AG08396 (cell line): ENCODE results near the gene ARIH2.
"Not testable (repeated sequence)": the region's sequence is repeated elsewhere in the genome, so short reads cannot be mapped to it uniquely, and the experiment has no call there.

Source experiments
- DNase-seq: peaks from one replicate; pipeline ENCODE4 v3.0.0; 2012; ENCODE audit warnings: low spot score, mixed read lengths

ARIH2 gene

DNA sequence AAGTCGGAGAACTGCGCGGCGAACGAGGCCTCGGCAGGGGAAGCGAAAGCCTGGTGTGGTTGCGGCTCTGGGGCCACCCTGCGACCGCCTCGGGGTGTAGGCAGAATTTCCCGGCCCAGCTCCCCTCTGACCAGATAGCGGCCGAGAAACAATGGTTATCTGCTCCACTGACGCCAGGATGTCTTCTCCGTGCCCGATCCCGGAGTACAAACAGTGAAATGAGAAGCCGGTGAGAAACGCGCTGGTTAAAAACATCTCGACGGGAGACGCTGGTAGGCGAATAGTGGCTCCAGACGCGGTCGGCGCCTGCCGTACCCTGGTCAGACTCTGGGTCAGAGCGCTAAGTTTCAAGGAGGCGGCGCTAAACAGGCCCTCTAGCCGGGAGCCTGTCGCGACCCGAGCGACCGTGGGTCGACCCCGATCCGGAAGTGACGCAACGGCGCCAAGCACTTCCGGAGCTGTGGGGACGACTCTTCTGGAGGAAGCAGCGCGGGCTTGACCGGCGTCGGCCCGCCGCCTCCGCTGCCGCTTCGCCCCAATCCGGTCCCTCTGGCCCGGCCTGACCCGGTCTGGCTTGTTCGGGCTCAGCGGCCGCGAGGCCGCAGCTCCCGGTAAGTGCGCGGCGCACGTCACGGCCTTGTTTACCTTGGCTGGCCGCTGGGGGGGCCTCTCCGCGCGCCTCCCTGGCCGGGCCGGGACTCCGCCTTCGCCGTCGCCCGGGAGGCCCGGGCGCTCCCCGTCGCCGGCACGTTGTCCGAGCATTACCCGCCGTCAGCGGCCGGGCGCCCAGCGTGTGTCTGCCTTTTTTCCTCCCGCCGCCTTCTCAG, at the start of gene ARIH2:
Gene ARIH2, plus strand, starts transcription at position 455 of the 827 bp plus-strand sequence. CDS start 8,717 bp downstream, outside the sequence.
- peak; percentile 97 for DNase-seq

DNA sequence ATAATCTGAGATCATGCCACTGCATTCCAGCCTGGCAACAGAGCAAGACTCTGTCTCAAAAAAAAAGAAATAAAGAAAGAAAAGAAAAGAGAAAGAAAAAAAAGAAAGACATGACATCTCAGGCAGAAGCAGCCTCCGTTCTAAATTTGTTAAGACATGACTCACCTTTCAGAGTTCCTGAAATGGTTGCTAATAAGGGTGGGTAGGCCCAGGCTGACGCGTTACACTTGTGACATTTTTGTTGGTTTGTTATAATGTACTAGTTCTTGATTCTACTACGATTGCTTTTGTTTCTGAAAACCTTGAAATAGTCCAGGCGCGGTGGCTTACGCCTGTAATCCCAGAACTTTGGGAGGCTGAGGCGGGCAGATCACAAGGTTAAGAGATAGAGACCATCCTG, 41.0 kb upstream of the ARIH2 start:
- DNase-seq = no peak

DNA sequence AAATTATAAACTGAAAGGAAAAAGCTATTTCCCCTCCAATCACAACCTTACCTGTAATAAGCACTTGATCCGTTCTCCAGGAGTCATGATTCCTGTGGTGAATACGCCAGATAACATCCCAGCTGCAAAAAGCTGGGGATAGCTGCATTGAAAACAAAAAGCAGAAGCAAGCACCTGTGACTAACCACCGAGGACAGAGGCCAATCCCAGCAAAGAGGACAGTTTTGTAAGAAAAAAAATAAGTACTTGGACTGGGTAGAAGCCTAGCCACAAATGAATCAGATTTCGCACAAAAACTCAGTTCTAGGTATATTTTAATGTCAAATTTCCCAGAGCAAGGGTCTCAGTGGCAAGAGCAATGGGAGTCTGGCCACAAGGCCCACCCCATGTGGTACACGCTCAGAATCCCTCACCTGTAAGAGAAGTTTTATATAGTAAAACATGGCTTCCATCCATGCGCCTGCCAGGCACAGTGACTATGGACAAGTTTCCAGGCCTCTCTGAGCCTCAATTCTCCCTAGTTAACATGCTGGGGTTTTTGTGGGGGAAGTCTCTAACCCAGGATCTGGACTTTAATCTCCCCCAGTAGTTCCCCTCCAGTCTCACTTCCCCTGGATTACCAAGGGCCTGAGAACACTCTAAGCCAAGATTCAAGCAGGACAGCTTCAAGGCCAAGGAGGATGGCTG, 39.2 kb upstream of the ARIH2 start:
- no peak for DNase-seq

DNA sequence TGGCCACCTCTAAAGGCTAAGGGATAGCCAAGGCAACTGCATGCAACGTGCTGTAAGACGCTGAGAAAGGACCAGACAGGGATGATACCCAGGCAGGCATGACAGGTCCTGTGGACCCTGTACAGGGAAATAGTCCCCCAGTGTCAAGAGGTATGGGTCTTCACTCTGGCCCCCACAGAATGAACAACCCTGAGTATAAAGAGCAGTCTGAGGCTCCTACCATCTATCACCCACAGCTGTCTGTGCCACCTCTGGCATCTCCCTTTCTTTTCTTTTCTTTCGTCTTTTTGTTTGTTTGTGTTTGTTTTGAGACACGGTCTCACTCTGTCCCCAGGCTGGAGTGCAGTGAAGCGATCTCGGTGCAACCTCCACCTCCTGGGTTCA, 38.7 kb upstream of the ARIH2 start:
- DNase-seq = no peak

DNA sequence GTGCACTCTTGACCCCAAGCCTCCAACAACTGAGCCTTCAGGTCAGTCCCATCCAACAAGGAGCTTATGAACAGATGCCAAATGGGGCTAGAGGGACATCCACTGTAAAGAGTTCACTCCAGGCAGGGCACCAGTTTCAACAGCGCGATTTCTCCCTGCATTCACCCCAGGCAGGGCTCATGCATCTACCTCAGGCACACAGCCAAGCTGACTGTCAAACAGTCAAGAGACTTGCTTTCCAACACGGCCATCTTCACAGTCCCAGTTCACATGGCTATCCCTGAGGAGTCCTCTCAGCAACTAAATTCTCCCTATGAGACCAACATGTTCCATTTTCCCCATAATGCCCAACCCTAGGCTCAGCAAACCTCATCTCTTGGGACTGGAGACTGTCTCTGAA, 37.6 kb upstream of the ARIH2 start:
- no peak for DNase-seq

DNA sequence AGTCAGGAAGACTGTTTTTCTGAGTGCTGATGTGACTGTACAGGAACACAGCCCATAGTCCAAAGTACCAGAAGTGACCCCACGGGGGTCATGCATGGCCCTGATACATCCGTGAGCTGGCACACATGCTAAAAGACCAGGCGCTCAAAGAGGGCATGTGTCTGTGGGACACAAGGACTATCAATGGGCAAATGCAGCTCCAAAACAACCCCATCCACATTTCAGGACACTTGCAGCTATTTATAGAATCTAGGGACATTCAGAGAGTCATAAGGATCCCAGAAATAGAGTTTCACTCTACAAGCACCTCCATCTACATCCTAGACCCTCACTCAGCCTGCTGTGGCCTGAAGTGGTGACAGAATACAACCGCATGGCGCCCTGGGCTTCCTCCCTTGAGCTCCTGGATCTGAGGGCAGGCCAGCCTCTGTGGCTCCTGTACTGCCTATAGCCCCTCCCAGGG, 37.0 kb upstream of the ARIH2 start:
- no peak for DNase-seq

DNA sequence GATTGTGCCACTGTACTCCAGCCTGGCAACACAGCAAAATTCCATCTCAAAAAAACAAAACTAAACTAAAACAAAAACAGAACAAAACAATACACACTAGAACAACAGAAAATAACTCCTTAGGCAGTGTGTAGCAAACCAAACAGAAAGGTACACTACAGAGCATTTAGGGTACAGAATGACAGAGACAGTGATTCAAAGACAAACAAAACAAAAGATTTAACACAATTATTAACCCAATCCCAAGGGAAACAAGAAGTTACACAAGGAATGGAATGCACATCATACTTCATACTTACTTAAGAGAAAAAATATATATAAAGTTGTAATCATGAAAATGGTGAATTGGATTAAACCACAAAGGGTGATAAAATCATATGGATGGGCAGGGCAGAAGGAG, 32.9 kb upstream of the ARIH2 start:
- no peak for DNase-seq

DNA sequence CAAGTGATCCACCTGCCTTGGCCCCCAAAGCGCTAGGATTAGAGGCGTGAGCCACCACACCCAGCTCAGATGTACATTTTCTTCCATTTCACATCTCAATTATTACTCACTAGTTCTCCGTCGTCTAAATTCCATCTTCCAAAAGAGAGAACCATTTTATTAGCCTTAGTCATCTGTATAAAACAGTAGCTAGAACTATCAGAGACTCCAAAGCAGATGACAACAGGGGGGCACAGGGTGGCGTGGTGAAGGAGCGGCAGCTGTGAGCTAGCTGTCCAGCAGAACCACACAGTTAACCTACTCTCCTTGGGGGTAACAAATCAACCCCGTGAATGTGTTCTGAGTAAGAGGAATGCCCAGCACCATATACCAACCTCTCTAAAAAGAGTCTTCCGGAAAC, 27.0 kb upstream of the ARIH2 start:
- no peak for DNase-seq

DNA sequence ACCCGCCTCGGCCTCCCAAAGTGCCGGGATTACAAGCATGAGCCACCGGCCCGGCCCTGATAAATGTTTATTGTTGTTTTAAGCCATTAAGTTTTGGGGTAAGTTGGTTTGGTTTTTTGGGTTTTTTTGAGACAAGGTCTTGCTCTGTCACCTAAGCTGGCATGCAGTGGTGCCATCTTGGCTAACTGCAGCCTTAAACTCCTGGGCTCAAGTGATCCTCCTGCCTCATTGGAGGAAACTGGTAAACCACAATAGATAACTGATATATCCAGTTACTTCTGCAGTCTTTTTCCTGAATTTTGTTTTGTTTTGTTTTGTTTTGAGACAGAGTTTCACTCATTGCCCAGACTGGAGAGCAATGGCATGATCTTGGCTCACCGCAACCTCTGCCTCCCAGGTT, 24.1 kb upstream of the ARIH2 start:
- DNase-seq = no peak

DNA sequence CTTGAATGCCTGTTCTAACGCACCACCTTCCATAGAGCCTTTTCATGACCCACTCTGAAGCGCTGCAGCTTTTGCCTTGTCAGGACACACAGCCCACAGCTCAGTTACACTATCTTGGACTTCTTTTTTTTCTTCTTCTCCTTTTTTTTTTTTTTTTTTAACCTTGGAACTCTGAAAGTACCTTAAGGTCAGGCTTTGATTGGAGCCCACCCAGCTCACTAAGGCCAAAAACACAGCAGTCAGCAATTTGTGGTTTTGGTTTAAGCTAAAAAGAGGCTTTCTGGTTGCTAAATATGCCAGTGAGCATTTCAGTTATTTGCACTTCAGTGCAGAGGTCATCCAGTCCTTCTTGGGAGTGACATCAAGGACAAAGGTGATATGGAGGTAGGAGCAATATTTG, 21.7 kb upstream of the ARIH2 start:
- no peak for DNase-seq

DNA sequence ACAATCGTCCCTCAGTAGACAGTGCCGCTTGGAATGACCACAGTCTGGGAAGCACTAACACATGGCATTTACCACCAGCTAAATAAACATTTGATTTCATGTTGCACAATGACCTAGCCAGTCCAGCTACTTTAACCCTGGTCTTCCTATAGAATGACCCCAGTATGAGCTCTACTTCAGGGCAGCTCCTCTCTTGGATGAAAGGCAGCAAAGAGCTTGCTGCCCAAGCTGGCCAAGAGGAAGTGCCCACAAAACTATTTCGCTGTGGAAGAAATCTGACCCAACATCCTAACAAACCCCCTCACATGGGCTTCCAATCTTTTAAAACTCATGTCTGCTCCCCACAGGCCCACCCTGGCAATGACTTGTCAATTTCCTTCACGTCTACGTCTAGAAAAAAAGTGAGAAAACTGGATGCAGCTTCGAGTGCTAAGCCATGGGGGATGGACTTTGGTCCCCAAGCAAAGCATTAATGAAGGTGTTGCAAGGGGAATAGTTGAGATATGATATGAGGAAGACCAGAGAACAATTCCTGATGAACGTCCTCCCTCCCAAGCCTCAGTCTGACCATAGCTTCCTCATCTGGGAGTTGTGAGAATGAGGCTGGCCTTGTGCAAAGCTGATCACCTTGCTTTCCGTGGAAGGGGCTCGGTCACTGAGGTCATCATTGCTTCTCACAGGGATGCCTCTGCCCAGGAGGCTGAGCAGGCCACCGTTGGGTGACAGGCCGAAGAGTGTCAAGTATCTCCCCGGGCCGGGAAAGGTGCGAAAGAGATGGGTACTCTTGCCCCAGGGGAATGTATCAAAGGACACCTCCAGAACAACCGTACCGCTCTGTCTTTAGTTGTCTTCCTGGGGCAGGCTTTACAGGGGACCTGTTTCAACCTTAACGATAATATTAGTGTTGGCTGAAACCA, 20.9 kb upstream of the ARIH2 start:
- DNase-seq = no peak

DNA sequence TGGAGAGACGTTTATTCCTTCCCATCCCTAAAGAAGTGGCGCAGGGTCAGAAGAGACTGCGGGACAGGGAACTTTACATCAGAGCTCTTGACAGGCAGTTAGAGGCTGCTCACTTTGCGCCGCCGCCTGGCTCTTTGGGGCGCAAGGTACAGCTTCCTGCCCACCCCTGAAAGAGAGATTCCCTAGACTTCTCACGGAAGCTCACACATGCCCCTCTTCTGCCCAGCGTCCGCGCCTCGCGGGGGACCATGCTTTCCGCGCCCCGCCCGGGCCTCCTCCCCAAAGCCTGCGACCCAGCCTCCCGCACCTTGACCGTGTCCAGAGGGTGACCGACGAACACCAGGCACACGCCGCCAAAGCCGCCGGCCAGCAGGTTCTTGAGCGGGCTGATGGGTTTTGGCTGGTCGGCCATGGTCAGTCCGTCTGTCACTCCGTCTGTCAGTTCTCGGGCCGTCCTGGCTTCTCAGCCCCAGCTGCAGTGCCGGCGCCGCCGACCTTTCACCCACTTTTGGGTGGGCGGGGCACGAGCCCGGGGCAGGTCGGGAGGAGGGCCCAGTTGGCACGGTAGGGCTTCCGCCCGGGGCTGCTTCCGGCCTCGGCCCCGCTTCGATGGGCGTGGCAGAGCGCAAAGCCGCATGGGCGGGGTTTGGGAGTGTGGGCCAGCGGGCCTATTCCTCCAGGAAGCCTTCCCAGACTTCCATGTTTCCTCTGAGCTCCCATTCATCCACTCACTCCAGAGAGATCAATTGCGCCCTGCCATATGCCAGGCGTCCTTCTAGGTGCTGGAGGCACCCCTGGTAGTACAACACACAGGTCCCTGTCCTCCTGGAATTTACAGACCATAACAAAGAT, 20.0 kb upstream of the ARIH2 start, which contains the start of gene SLC25A20:
Gene SLC25A20, minus strand, starts transcription at position 500 of the 852 bp plus-strand sequence. Its CDS starts 88 bp downstream, at position 412.
- DNase-seq = peak; percentile 95

DNA sequence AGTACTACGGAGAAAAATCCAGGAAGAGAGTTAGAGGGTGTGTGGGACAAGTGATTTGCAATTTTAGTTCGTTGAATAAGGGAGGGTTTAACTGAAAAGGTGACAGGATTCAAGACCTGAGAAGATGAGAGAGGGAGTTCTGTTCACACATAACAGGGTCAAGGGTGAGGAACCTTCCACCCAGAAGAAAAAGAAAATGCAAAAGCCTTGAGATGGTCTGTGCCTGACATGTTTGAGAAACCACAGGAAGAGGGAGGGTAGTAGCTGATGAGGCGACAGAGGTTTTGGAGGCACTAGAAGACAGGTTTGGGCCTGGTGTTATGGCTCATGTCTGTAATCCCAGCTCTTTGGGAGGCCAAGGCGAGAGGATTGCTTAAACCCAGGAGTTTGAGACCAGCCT, 19.4 kb upstream of the ARIH2 start:
- no peak for DNase-seq

DNA sequence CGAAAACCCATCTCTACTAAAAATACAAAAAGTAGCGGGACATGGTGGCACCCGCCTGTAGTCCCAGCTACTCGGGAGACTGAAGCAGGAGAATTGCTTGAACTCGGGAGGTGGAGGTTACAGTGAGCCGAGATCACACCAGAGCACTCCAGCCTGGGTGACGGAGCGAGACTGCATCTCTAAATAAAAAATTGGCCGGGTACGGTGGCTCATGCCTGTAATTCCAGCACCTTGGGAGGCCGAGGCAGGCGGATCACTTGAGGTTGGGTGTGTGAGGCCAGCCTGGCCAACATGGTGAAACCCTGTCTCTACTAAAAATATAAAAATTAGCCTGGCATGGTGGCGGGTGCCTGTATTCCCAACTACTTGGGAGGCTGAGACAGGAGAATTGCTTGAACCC, 11.6 kb upstream of the ARIH2 start:
- not testable (repeated sequence) for DNase-seq

DNA sequence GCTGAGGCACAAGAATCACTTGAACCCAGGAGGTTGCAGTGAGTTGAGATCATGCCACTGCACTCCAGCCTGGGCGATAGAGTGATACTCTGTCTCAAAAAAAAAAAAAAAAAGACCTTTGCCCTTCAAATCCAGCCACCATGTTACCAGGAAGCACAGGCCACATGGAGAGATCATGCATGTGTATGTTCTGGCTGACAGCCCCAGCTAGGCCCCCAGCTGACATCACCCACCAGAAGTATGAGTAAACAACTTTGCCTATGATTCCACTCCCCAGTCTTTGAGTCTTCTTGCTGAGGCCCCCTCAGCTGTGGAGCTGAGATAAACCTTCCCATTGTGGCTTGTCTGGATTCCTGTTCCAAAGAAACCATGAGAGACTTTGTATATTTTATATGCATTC, 3.3 kb upstream of the ARIH2 start:
- DNase-seq = no peak

DNA sequence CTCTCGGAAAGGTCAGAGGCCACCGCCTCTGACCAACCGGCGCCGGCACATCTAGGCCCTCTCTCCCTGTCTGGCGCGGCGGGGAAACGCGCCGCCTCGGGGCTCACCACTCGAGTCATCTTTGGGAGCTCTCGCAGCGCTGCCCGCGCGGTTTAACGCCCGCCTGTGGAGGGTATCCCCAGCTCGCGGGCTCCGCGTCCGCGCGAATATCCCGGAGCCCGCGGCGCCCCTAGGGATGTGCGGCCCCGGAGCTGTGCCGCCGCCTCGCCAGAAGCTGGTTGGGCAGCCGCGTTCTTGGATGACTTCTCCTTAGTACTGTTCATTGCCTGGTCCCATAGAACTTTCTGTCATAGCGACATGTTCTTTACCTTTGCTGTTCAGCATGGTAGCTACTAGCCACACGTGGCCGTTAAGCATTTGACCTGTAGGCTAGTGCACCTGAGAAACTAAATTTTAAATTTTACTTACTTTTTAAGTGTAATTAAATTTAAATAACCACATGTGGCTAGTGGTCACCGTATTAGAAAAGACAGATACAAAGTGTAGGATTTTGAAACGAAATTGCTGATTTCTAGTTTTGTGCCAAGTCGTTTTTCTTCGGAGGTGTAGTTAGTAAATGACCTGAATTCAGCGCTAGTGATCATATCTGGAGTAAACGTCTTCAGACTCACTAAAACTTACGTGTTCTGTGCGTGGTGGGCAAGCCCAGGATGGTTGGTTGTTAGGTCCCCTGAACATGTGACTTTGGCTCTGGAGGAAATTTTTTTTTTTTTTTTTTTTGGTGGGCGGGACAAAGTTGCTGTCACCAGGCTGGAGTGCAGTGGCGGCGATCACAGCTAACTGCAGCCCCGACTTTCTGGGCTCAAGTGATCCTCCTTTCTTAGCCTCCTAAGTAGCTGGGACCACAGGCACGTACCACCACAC, 835 bp downstream of the ARIH2 start:
- DNase-seq = peak; percentile 68

DNA sequence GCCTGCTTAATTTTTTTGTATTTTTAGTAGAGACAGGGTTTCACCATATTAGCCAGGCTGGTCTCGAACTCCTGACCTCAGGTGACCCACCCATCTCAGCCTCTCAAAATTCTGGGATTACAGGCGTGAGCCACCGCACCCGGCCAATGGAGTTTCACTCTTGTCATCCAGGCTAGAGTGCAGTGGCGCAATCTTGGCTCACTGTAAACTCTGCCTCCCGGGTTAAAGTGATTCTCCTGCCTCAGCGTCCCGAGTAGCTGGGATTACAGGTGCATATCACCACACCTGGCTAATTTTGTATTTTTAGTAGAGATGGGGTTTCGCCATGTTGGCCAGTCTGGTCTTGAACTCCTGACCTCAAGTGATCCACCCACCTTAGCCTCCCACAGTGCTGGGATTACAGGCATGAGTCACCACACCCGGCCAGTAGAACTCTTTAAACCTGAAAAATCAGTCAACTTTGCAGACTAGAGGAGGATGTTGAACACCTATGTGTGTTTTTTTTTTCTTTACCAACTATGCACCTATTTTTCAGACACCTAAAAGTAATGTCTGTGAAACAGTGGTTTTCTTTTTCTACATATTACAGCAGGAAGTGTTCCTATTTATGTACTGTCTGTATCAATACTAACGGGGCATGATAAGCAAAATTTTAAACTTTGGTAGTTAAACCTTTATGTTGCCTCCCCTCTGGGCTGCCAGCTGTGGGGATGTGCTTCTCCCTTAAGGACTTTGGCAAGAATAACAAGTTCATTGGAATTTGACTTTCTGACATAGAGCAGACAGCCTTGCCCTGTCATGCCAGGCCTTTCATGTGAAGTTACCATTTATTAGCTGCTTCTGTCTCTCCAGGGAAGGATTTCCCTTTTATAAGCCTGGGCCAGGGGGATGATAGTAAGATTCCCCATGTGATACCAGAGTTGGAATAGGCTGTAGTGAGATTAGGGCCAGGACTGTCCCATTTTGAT, 8.1 kb downstream of the ARIH2 start:
- DNase-seq = peak; percentile 17

DNA sequence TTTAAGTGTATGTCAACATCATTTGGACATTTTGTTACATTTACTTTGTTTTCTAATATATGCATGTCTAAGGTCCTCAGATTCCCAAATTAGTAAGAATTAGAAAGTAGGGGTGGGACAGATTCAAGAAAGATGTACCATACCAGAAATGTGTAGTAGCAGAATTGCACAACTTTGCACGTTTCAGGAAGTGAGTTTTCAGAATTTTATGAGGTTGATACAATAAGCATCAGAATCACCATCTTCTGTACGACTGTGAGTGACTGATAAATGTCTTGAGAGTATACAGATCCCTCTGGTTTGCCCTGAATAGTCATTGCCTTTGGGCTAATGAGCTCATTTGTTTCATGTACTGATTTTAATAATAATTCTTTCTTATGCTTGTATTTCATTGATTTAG, 9.3 kb downstream of the ARIH2 start:
- no peak for DNase-seq

DNA sequence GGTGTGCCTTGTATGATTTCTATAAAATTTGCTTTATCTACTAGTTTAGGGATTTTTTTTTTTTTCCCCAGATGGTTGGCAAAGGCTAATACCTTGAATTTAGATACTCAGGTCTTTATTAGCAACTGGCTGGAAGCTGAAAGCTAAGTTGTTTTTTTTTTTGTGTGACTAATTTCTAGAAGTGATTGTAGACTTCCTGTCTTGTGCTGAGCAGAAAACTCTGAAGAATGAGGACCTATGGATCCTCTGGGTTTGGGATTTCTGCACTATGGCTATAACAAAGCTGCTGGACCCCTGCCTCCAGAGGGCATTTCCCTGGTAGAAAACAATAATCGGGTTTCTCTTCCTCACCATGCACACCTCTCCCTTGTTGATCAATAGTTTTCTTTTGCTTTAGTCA, 10.0 kb downstream of the ARIH2 start:
- DNase-seq = peak; percentile 22
